ENCODE results near the gene CLEC12A. TPM values are rescaled to one million over a fixed set of nuclear protein-coding genes. Genes with fewer than 3 reads are reported as not detected.

CLEC12A gene
- total and polyA plus RNA-seq, 4 donors: 2.3 to 4.7 (median 3.2) TPM

- no peaks in the 10 kb centered on the region for H3K36me3 ChIP-seq (ENCODE audit: control insufficient read depth in 4 of 4, insufficient read depth in 3 of 4, low read depth in 1 of 4, low read length in 3 of 4)
- TF ChIP-seq GABPA (IDR thresholded peaks at IDR 0.05 in 1 of 2, conservative IDR thresholded peaks at IDR 0.05 in 1 of 2): no peak
- TF ChIP-seq, protein P1, sequence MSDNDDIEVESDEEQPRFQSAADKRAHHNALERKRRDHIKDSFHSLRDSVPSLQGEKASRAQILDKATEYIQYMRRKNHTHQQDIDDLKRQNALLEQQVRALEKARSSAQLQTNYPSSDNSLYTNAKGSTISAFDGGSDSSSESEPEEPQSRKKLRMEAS (IDR thresholded peaks at IDR 0.05): no peak
- no peak for TF ChIP-seq RXRA (IDR thresholded peaks at IDR 0.05)
- no peak for TF ChIP-seq REST (IDR thresholded peaks at IDR 0.05)
- no peak for TF ChIP-seq EGR1 (IDR thresholded peaks at IDR 0.05; ENCODE audit: low read depth in 2 of 2)
- TF ChIP-seq, protein P2, sequence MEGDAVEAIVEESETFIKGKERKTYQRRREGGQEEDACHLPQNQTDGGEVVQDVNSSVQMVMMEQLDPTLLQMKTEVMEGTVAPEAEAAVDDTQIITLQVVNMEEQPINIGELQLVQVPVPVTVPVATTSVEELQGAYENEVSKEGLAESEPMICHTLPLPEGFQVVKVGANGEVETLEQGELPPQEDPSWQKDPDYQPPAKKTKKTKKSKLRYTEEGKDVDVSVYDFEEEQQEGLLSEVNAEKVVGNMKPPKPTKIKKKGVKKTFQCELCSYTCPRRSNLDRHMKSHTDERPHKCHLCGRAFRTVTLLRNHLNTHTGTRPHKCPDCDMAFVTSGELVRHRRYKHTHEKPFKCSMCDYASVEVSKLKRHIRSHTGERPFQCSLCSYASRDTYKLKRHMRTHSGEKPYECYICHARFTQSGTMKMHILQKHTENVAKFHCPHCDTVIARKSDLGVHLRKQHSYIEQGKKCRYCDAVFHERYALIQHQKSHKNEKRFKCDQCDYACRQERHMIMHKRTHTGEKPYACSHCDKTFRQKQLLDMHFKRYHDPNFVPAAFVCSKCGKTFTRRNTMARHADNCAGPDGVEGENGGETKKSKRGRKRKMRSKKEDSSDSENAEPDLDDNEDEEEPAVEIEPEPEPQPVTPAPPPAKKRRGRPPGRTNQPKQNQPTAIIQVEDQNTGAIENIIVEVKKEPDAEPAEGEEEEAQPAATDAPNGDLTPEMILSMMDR (IDR thresholded peaks at IDR 0.05; ENCODE audit: low read depth, low read length, missing input control): no peak
- TF ChIP-seq FOXA1 (IDR thresholded peaks at IDR 0.05): no peak
- no peak for TF ChIP-seq NR2F2 (IDR thresholded peaks at IDR 0.05)
- TF ChIP-seq YY1 (IDR thresholded peaks at IDR 0.05): no peak
- TF ChIP-seq RAD21 (IDR thresholded peaks at IDR 0.05): no peak
- TF ChIP-seq, protein P3, sequence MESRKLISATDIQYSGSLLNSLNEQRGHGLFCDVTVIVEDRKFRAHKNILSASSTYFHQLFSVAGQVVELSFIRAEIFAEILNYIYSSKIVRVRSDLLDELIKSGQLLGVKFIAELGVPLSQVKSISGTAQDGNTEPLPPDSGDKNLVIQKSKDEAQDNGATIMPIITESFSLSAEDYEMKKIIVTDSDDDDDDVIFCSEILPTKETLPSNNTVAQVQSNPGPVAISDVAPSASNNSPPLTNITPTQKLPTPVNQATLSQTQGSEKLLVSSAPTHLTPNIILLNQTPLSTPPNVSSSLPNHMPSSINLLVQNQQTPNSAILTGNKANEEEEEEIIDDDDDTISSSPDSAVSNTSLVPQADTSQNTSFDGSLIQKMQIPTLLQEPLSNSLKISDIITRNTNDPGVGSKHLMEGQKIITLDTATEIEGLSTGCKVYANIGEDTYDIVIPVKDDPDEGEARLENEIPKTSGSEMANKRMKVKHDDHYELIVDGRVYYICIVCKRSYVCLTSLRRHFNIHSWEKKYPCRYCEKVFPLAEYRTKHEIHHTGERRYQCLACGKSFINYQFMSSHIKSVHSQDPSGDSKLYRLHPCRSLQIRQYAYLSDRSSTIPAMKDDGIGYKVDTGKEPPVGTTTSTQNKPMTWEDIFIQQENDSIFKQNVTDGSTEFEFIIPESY (IDR thresholded peaks at IDR 0.05): no peak
- no peak for TF ChIP-seq FOXA2 (IDR thresholded peaks at IDR 0.05)
- H3K9ac ChIP-seq (ENCODE audit: low read depth in 1 of 2, low read length in 2 of 2): no peak overlapping the region
- no peak overlapping the region for H3K4me3 ChIP-seq (ENCODE audit: low read depth in 1 of 3, low read length in 3 of 3)
- WGBS: 64% methylated on average over 4 of the region's 4 CpGs
- no peaks in the 10 kb centered on the region for H3K4me1 ChIP-seq (ENCODE audit: control insufficient read depth in 4 of 4, insufficient read depth in 4 of 4, low read length in 3 of 4)
- no peak overlapping the region for H3K27ac ChIP-seq (ENCODE audit: low read depth in 1 of 2, low read length in 2 of 2)
- H3K9me3 ChIP-seq (ENCODE audit: control insufficient read depth in 4 of 4, low read length in 3 of 4): peaks cover 0 to 2% (median 0%) of the 10 kb centered on the region in 4 donors
- H3K27me3 ChIP-seq (ENCODE audit: control insufficient read depth in 4 of 4, insufficient read depth in 4 of 4, low read length in 3 of 4): no peaks in the 10 kb centered on the region
- DNase-seq (ENCODE audit: low spot score): no peak
Observed at GRCh38 chr12:10001171-10001776, 30.1 kb downstream of the CLEC12A start.

DNA sequence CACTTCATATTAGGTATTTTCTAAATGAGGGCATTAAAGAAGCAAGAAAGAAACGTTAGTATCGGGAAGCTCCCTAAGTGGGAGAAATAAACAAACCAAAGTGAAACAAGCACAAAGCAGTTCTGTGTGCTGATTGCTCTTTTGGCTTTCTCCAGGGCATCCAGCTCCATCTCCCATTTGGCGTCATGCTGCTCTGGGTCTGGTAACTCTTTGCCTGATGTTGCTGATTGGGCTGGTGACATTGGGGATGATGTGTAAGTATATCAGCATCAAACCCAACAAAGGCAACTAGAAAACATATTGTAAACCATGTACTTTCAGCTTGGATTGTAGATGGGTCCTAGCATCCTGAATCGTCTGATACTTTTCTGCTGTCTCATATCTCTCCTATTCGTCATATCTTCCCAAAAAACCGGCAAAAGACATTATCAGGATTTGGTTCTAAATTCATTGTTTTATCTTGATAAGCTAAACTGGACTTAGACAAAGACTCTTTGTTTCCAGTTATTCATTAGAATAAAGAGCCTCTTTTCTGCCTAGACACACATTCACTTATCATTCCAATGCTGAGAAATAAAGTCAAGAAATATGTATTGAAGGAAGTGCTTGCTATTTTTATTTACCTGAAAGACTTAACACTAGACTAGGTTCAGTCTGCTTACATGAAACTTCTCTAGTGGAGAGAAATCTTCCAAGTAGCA, 41.6 kb downstream of the CLEC12A start:
- Histone ChIP-seq H3K27me3 (ENCODE audit: control insufficient read depth in 4 of 4, insufficient read depth in 4 of 4, low read length in 3 of 4) (no peaks in the 10 kb centered on the region), H3K36me3 (ENCODE audit: control insufficient read depth in 4 of 4, insufficient read depth in 3 of 4, low read depth in 1 of 4, low read length in 3 of 4) (no peaks in the 10 kb centered on the region), H3K4me1 (ENCODE audit: control insufficient read depth in 4 of 4, insufficient read depth in 4 of 4, low read length in 3 of 4) (no peaks in the 10 kb centered on the region), H3K9me3 (ENCODE audit: control insufficient read depth in 4 of 4, low read length in 3 of 4) (no peaks in the 10 kb centered on the region), H3K27ac (ENCODE audit: low read depth in 1 of 2, low read length in 2 of 2) (no peak overlapping the region), H3K9ac (ENCODE audit: low read depth in 1 of 2, low read length in 2 of 2) (no peak overlapping the region), H3K4me3 (ENCODE audit: low read depth in 1 of 3, low read length in 3 of 3) (no peak overlapping the region)
- WGBS: 68% methylated on average over 6 of the region's 6 CpGs
- TF ChIP-seq GABPA (IDR thresholded peaks at IDR 0.05 in 1 of 2, conservative IDR thresholded peaks at IDR 0.05 in 1 of 2) (no peak), NR2F2 (IDR thresholded peaks at IDR 0.05) (no peak), HNF4A (conservative IDR thresholded peaks at IDR 0.05) (no peak), REST (IDR thresholded peaks at IDR 0.05) (no peak)
- TF ChIP-seq, protein P3 (IDR thresholded peaks at IDR 0.05): no peak
- TF ChIP-seq, protein P1 (IDR thresholded peaks at IDR 0.05): no peak
- DNase-seq (ENCODE audit: low spot score): no peak

Data from liver (tissue), 9 donors.